HG03196 (cell line): Measurements from ENCODE around the gene PGGHG.

Source experiments
- ATAC-seq: cut with Tn5 transposase; IDR thresholded peaks from one replicate; pipeline ENCODE4 v1.9.1; 2021; ENCODE audit not compliant: unreplicated experiment

PGGHG gene

DNA sequence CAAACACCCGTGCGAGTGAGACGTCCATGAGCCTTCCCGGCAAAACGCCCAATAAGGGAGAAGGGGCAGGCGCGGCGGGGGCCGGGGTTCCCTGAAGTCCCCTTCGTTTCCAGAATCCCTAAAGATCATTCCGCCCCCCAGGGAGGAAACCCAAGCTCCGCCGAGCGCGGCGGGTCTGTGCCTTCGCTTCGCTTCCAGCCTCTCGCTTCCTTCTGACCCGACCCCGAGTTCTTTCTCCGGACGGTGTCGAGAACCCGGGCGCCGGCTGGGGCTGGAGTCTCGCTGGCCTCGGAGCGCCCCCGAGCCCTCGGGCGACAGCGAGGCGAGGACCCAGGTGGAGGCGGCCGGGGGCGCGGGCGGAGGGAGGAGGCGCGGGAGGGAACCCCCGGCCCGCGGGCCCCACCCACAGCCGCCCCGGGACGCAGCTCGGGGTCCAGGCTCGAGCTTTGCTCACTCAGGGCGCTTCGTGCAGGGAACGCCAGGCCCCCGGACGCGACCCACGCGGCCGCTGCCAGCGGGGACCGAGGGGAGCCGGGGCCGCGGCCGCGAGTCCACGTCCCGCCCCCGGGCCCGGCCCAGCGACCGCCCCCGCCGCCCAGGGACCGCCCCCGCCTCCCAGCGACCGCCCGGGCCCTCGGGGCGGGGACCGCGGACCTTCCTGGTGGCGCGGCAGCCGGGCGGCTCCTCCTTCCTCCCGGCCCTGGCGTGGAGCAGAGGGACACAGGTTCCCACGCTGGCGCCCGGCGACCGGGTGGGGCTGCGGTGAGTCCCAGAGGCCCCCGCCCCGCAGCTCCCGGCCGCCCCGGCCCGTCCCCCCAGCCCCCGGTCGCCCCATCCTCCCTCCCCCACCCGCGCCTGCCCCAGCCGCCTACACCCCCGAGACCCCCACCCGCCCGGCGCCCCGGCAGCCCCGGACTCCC, at the start of gene PGGHG:
Gene PGGHG, plus strand, starts transcription at position 649 of the 920 bp plus-strand sequence. CDS start 691 bp downstream, outside the sequence.
- ATAC-seq = peak; percentile 58

DNA sequence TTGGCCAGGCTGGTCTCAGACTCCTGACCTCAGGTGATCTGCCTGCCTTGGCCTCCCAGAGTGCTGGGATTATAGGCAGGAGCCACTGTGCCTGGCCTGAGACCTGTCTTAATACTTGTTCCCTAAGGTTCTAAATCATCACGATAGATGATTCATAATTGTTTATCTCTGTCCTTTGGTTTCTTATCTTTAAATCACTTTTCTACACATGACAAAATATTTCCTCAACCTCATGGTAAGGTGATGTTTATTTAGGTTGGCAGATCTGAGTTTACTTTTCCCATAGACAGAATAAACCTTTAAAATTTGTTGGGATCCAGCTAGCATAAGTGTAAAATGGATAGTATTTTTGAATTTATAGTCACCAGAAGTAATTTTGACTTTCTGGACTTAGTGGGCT, 48.6 kb upstream of the PGGHG start:
- no peak for ATAC-seq

DNA sequence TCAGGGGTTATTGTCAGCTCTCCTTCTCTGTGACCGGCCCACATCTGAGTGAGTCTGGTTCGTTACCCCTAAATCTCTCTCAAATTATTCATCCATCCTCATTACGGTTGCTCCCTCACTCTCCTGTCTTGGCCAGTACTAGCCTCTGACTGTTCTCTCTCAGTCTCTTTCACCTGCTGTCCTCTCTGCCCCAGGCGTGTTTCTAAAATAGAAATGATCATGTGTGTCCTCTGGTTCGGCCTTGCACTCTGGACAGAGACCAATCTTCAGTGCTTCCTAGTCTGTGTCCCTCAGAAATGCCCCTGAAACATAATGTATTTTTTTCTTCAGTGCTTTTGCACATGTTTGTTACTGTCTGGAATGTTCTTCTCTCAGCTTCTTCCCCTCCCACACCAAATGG, 47.3 kb upstream of the PGGHG start:
- ATAC-seq = no peak

- no peak for ATAC-seq
Measured at GRCh38 chr11:244376-244775, 44.5 kb upstream of the PGGHG start.

- no peak for ATAC-seq
Measured at GRCh38 chr11:249062-249461, 39.9 kb upstream of the PGGHG start.

GRCh38 chr11:250274-250673, 38.7 kb upstream of the PGGHG start:
- no peak for ATAC-seq

- no peak for ATAC-seq
Measured at GRCh38 chr11:250740-251299, 38.1 kb upstream of the PGGHG start.

DNA sequence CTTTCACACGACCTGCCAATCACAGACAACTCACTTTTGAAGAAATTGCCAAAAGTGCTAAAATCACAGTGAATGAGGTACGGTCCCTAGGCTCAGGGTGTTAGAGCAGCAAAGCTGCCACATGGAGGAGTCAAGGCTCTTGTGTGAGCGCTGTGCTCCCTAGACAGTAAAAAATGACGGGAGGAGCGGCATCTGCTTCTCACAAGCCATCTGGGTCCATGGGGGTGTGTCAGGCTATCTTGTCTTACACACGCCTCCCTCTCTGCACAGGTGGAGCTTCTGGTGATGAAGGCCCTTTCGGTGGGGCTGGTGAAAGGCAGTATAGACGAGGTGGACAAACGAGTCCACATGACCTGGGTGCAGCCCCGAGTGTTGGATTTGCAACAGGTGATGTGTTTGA, 37.4 kb upstream of the PGGHG start:
- ATAC-seq = no peak

DNA sequence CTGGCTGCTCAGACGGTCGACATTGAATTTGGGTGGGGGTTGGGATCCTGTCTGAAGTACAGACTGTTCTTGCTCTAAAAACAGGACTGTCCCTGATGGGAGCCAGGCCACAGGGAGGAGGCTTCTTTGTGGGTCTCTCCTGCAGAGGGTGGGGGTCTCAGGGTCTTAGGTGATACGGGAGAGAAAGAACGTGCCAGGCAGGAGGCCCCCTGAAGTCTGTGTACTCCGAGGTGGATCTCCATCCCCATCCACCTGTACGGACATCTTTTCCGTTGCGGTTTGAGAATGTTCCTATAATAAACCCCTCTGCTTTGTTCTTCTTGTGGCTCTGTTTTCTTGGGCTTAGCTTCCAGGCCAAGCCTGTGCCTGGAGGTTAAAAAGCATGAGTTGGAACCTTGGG, 36.3 kb upstream of the PGGHG start:
- ATAC-seq = no peak

- ATAC-seq = no peak
Measured at GRCh38 chr11:253160-253885, 35.6 kb upstream of the PGGHG start.

GRCh38 chr11:253886-254270, 35.0 kb upstream of the PGGHG start:
- no peak for ATAC-seq

DNA sequence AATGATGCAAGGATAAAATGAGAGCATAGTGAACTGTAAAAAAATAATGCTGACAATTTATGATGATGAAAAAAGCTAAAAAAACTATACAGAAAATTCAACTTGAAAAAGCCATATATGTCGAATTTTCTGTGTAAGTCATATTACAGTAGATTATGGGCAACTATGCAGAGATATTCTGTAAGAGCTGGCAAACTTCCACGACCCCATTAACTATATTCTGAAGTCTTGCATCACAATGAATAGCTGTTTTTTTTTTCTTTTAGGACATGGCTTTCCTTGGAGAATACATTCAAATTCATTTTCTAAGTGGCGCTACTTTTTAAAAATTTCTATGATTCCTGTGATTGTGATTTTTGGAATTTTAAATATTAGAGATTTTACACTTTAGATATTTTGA, 33.8 kb upstream of the PGGHG start:
- ATAC-seq = no peak

- ATAC-seq = no peak
Measured at GRCh38 chr11:255816-256215, 33.1 kb upstream of the PGGHG start.

- no peak for ATAC-seq
Measured at GRCh38 chr11:256952-257737, 31.8 kb upstream of the PGGHG start.

GRCh38 chr11:257766-258493, 31.0 kb upstream of the PGGHG start:
- ATAC-seq = no peak

- no peak for ATAC-seq
Measured at GRCh38 chr11:259413-259812, 29.5 kb upstream of the PGGHG start.

GRCh38 chr11:261624-262023, 27.3 kb upstream of the PGGHG start:
- no peak for ATAC-seq

- no peak for ATAC-seq
Measured at GRCh38 chr11:266676-267439, 22.1 kb upstream of the PGGHG start.

DNA sequence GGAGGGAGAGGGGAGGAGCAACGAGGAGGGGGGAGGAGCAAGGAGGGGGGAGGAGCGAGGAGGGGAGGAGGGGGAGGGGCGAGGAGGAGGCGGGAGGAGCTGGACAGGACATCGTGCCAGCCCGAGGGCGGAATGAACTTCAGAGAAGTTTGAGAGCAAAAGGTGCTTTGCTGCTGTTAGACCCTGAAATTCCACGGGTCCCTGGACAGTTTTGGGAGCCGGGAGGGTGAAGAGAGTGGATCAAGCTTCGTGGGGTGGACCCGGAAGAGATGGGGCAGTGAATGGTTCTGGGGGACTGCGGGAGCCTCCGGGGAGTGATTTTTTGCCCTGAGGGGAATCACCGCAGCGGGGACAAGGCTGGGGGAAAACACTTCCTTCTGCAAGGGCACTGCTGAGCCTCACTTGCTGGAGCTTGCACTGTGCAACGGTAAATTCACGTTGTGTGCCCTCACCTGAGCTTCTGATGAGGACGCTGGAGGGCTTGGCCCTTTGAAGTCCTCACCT, 21.4 kb upstream of the PGGHG start:
- ATAC-seq = no peak
